GM12874 (cell line): ENCODE measurements around the gene PRTFDC1.

Experiments
- TF ChIP-seq, protein P1 (sequence below): IDR thresholded peaks from 2 replicates; pipeline ENCODE4 v1.5.1; 2011; ENCODE audit warnings: low read depth, mild to moderate bottlenecking, control low read depth, low read length, moderate library complexity; ENCODE audit not compliant: insufficient read depth

The PRTFDC1 gene

DNA sequence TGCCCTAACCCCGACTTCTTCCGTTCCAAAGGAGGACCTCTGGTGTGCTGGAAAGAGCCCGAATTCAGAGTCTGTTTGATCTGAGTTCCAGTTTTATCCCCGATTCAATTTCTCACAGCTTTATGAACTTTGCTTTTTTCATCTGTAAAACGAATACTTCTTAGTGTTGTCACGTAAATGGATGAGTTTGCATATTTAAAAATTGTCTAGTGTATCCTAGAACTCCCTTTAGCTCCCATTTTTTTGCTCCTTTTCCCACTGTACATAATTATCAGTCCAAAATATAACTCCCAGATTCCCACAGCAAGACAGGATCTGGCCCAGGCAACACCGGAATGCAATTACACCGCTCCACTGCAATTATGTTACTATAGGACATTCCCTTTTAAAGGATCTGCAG lies 148.0 kb downstream of the PRTFDC1 start:
- TF ChIP-seq, protein P1, sequence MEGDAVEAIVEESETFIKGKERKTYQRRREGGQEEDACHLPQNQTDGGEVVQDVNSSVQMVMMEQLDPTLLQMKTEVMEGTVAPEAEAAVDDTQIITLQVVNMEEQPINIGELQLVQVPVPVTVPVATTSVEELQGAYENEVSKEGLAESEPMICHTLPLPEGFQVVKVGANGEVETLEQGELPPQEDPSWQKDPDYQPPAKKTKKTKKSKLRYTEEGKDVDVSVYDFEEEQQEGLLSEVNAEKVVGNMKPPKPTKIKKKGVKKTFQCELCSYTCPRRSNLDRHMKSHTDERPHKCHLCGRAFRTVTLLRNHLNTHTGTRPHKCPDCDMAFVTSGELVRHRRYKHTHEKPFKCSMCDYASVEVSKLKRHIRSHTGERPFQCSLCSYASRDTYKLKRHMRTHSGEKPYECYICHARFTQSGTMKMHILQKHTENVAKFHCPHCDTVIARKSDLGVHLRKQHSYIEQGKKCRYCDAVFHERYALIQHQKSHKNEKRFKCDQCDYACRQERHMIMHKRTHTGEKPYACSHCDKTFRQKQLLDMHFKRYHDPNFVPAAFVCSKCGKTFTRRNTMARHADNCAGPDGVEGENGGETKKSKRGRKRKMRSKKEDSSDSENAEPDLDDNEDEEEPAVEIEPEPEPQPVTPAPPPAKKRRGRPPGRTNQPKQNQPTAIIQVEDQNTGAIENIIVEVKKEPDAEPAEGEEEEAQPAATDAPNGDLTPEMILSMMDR, result no peak

DNA sequence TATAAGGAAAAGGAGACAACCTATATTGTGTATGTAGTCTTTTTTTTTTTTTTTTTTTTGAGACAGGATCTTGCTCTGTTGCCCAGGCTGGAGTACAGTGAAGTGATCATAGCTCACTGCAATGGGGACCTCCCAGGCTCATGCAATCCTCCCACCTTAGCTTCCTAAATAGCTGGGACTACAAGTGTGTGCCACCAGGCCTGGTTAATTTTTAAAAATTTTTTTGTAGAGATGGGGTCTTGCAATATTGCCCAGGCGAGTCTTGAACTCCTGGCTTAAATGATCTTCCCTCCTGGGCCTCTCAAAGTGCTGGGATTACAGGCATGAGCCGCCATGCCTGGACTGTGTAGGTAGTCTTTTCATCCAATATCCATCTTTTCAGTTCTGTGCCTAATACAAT lies 150.0 kb downstream of the PRTFDC1 start:
- TF ChIP-seq, protein P1, result no peak

DNA sequence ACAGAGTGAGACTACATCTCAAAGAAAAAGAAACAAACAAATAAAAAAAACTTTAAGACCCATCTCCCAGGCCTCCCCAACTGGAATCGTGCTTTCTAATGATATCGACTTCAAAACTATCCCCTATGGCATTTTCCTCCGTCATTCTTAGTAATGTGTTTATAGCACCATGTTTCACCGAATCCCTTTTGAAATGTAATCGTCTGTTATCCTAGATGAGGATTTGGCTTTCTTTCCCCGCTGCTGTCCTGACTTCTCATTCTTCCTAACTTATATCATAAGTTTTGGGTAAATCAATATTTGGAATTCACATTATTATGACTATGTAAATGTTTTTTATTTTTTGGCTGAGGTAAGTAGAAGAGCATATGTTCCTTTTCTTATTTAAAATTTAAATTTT lies 151.5 kb downstream of the PRTFDC1 start:
- TF ChIP-seq, protein P1, result no peak
